ENCODE measurements around the gene APOD.
"Not testable (repeated sequence)": the region's sequence is repeated elsewhere in the genome, so short reads cannot be mapped to it uniquely, and the experiment has no call there.

APOD gene

DNA sequence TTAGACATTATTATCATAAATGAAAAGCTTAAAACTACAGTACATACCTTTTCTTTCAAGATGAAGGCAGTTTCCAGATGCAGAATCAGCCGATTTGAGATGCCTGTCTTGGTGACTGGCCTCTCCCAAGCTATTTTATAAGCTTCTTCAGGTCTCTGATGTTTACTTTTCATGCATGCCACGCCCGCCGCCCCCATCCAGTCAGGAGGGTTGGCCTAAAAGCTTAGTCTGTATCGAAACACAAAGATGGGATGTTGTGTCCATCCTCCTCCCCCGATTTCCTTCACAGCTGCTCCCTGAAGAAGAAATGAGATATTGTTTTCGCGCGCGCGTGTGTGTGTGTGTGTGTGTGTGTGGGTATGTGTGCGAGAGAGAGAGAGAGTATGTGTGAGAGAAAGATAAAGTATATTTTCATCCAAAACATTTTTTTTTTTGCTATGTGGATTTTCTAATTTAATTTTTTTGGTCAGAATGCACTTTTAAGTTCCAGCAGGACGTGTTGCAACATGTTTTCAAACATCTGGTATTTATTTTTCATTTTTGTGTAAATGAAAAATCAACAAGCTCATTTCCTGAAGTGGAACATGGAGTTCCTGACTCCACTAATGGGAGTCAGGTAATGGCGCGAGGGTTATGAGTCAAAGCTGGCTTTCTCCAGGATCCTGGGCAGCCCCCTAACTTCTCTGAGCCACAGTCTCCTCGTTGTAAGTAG is at the start of gene APOD:
TSS of gene APOD (minus strand) at position 110 of the 712 bp plus-strand sequence. CDS start 4,479 bp downstream, outside the sequence.
- DNase-seq (ENCODE audit: low spot score): no peak

DNA sequence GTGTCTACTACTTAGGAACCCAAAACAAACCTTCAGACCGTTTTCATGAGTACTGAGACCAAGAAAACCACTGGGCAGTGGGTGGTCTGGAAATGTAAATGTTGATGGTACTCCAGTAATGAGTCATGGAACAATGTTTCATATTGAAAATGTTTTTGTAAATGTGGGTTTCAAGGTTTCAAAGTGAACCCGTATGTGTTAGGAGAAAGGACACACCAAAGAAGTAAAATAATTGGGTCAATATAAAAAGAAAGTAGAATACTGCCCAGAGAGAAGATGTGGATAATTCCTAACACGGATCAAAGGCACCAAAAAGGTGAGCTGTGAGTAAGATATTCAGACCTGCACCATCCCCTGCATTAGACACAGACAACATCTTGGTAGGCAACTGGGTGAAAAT is 49.6 kb upstream of the APOD start:
- DNase-seq (ENCODE audit: low spot score): peak; percentile 74

DNA sequence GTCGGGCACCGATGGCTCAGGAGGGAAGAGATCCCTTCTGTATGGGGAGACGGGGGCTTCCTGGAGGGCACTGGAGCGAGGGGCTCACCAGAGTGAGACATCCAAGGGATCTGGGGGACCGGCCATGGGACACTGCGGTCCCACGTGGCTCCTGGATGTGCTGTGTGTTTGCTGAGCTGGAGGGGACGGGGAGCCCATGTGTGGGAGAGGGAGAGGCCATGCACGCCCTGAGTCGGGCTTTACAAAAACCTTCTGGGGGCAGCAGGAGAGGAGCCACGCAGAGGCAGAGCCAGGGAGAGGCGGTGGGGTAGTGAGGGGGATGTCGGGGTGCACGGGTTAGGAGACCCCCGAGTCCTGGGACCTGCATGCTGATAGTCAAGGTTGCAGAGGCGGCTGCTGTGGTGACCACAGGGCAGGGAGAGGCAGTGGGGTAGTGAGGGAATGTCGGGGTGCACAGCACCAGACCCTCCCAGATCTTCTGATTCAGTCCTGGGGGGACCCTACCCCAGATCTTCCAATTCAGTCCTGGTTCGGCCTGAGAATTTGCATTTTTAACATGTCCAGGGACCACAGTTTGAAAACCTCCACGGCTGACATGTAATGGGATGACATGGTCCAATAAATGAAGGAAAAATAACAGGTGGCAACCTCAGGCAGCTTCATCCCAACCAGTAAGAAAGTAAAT is 48.9 kb upstream of the APOD start:
- not testable (repeated sequence) for DNase-seq (ENCODE audit: low spot score)

DNA sequence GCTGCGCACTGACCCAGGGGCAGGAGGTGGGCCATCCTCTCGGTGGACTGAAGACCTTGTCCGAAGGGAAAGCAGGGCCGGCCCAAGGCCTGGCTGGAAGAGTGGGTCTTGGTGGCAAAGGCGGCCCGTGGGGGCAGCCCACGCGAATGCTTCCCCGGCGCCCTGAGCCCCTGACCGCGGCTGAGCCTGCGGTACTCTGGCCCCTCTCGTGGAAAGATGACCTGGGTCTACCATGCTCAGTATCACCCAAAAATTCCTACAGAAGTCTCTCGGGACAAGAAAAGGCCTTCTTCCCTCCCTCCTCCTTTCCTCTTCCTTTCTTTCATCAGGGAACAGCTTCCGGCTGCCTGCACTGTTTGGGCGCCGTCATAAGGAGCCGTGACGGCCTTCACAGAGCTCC is 48.3 kb upstream of the APOD start:
- not testable (repeated sequence) for DNase-seq (ENCODE audit: low spot score)

DNA sequence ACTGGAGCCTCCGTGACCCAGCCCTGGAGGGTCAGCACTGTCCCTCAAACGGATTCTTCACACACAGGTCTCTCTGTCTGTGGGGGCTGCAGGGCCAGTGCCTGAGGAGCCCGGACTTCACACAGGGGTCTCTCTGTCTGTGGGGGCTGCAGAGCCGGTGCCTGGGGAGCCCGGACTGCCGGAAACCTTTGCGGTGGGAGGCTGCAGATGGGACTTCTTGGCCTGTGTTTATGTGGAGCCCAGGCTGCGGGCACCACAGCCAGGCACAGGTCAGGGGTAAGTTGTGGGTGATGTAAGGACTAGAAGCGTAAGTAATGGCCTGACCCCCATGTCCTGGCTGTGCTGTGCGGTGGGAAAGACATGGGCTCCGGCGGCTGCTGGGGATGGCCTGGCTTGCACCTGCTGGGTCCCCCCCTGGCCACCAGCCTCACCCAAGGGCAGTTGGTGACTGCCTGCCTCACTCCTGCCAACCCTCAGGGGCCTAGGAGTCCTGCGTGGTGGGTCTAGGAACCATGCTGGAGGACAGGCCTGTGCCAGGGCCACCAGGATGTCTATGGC is 47.3 kb upstream of the APOD start:
- not testable (repeated sequence) for DNase-seq (ENCODE audit: low spot score)

DNA sequence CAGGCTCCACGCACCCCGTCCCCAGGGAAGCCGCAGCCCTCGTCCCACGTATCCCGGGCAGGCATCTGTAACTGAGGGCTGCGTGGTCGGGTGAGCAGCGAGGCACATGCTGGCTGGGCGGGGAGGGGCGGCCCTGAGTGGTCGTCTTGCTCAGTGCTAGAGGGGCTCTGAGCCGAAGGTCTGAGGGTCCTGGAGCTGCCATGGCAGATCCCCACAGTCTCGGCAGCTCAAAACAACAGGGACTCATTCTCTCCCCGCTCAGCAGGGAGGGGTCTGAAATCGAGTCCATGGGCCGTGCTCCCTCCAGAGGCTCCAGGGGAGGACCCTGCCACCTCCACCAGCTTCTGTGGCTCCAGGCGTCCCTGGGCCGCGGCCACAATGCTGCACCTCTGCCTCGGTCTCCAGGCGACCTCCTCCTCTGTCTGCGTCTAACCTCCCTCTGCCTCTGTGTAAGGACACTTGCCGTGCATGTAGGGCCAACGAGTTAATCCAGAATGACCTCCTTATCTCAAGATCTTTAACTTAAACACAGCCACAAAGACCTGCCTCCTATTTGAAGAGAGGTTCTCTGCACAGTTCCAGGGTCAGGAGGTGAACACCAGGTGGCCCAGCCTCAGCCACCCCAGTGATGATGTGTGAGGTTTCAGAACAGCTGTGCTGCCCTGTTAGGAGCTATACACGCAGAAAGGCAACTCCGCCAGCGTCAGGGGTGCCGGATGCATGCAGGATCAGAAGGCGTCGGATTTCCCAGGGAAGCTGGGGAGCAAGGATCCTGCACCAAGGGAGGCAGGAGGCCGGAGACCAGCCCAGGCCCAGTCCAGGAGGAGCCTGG is 46.6 kb upstream of the APOD start:
- not testable (repeated sequence) for DNase-seq (ENCODE audit: low spot score)

DNA sequence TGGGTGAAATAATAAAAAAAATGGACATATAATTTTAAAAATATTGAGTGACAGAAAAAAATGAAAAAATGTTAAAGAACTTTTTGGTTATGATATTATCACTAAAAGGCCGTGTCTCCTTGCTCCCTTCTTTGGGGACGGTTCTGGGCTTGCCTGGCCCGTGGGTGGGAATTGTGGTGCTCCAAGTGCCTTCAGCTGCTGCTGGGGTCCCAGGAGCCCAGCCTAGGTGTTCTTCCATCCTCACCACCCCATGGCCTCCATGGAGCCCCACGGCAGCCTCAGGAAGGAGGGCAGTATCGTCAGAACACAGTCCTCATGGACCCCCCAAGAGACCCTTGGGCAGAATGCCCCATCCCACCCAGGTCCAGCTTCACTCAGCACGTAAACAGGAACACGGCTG is 45.9 kb upstream of the APOD start:
- DNase-seq (ENCODE audit: low spot score): not testable (repeated sequence)

DNA sequence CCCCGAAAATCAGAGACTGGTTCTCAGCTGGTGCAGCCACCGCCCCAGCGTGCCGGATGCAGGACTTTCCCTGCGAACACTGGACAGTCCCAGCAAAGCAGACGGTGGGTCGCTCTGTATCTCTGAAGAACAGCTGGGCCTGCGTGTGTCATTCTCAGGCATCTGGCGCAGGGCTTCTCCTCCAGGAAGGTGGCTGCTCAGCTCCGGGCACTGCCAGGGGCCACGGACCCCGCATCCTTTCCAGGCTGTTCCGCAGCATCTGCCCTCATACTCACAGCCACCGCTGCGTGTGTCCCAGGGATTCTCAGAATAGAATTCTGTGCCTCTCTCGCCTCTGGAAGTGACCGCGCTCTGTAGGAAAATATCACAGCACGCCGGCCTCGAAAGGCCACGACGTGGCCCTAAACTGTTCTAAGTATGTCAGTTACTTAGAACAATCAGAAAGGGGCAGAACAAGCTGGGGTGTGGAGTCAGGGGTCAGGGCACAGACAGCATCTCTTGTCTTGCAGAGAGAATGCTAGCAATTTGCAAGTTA is 44.7 kb upstream of the APOD start:
- not testable (repeated sequence) for DNase-seq (ENCODE audit: low spot score)

DNA sequence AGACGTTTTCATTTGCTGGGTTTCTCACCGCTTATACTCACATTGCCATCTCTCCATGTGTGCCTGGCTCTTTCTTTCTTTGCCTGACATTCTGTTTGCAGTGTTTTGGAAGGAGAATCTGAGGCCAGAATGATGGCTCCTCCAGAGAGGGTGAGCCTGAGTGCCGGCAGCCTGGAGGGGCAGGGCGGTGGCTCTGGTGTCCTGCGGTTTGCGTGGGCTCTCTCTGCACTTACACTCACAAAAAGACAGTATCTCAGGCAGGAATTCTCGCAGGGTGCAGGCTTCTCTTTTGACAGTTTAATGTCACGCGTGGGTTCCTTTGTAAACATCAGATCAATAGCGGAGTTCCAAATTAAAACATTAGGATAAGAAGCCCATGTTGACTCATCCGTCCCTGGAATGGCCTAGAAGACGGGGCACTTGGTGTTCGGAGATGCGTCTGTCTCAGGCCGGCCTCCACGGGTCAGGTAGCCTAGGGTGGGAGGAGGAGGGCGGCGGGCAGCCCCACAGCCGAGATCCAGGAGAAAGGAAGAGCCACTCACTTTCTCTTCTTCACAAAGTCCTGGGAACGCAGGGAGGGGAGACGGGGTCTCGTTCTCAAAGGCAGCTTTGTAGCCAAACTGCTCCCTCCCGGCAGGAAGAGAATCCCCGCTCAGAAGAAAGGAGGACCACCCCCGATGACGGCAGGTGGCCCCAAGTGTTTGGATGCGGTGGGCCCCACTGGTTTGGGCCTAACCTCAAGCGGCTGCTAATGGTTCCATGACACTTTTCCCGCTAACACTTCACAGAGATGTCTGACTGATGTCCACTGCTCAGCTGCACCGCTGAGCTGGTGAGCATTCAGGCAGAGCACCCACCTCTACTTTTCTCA is 44.0 kb upstream of the APOD start:
- not testable (repeated sequence) for DNase-seq (ENCODE audit: low spot score)

DNA sequence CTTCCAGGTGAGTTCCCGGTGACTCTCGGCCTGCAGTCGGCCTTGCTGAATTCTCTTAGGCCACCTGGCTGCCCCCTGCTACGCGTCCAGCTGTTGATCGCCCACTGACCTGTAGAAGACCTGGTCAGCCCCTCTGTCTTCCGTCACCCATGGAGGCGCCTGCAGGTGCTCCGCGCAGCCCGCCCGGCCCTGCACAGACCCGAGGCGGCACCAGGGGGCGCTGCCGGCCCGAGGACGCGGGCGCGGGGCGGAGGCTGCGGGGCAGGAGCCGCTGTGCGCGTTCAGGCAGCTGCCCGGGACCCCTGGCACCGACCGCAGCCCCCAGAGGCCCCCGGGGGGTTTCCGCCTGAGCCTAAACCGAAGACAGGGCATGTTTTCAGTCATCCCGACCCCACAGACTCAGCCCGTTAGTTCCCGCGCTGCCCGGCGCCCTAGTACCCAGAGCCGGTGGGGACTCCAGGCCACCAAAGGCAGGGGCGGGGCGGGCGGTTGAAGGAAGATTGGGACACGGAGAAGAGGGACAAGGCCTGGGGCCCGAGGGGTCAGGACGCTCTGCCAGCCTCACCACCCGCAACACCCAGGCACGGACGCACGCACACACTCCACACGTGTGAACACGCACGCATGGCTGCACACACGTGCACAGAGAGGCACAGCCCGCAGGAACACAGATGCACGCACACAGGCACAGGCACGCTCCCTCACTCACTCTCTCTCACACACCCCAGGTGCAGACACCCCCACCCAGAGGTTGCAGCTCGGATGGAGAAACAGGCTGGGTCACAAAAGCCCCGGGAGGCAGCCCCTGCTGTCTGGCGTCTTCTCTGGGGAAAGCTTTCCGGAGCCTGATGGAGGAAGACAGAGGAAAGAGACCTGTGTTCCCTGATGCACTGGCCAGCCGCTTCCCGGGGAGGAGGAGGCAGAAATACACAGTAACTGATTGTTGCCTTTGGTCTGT is 41.1 kb upstream of the APOD start:
- not testable (repeated sequence) for DNase-seq (ENCODE audit: low spot score)

DNA sequence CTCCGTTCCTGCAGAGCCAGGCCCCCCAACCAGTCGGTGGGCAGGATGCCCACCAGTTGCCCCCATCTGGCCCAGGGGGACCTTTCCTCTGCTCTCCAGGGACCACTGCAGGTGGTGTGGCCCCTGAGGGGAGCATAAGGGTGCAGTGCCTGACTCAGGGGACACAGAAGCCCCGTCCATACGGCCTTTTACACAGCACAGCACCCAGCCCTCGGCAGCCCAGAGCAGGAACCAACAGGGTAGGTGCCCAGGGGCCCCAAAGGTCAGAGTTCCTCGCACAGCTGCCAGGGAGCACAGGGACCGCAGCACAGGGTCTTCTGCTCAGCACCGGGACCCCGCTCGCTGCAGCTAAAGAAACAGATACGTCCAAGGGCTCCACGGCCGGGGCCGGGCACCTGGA is 40.4 kb upstream of the APOD start:
- DNase-seq (ENCODE audit: low spot score): not testable (repeated sequence)

DNA sequence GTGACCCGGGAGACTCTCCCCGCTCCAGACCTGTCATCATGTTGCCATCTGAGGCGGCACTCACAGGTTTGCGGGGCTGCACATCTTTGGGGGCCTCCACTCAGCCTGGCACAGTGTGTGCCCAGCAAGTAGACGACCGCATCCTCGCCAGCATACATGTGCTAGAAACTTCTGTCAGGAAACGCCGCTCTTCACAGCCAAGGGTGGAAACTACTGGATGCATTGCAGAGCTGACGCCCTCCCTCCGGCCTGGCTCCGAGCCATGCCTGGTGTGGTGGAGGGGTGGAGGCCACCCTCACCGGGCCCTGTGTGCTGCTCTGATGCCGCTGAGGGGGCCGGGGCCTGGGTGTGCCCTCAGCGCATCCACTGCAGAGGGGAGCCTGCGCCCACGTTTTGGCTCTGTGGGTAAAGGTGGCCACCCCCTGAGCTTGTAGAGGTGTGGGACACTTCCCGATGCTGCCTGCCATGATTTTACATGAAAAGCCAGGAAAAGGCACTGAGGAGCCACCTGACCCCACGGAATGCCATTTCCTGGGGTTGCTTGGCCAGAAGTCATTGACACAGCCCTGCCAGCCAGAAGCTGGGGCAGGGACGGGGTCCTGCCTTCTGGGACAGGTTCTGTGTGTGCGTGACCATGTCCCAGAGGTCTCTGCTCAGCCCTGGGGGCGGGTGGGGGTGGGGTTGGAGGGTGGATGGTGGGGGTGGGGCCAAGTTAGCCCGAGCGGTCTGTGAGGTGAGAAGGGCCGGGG is 39.7 kb upstream of the APOD start:
- not testable (repeated sequence) for DNase-seq (ENCODE audit: low spot score)

DNA sequence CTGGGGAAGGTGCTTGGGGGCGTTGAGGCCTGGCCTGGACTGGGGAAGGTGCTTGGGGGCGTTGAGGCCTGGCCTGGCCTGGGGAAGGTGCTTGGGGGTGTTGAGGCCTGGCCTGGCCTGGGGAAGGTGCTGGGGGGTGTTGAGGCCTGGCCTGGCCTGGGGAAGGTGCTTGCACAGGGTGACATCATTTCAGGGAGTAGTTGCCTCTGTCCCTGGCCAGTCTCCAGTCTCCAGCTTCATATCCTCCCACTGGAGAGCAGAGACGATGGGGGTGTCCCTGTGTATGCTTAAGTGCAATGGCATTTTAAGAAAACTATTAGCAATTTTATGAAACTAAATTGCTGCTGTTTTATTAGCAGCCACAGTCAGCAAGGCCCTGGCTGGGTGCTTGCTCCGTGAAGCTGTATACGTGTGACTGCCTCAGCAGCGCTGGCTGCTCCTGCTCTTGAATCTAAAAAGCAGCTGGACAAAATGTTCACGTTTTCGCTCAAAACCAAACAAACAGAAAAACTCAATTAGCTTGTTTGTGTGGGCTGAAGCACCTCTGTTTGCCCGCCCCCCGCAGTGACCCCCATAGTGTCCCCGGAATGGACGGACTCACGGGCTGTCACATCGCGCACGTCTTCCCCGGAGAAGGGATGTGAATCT is 38.9 kb upstream of the APOD start:
- not testable (repeated sequence) for DNase-seq (ENCODE audit: low spot score)

DNA sequence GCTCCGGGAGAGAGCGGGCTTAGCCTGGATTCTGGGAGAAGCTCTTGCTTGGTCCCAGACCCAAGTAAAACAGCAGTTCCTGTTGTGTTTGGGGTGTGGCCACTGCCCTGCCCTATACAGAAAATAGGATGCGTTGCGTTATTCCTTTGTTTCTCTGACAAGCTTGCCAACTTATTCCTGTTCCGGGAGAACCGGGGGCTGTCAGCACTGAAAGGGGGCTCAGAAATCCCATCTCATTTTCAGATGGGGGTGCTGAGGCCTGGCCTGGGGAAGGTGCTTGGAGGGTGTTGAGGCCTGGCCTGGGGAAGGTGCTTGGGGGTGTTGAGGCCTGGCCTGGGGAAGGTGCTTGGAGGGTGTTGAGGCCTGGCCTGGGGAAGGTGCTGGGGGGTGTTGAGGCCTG is 38.3 kb upstream of the APOD start:
- DNase-seq (ENCODE audit: low spot score): not testable (repeated sequence)

DNA sequence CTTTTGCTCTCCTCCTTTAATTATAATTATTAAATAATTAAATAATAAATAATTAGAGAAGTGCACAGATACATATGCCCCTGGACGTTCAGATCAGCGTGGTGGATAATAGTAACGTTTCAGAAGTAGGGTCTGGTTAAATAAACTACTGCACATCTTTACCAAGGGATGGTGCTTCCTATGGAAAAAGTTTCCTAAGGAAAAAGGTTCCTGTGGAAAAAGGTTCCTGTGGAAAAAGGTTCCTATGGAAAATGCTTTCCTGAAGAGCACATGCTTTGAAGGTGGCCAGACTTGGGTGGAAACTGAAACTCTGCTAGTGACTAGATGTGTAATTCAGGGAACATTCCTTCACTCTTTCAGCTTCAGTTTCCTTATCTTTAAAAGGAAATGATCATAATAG is 37.4 kb upstream of the APOD start:
- not testable (repeated sequence) for DNase-seq (ENCODE audit: low spot score)

DNA sequence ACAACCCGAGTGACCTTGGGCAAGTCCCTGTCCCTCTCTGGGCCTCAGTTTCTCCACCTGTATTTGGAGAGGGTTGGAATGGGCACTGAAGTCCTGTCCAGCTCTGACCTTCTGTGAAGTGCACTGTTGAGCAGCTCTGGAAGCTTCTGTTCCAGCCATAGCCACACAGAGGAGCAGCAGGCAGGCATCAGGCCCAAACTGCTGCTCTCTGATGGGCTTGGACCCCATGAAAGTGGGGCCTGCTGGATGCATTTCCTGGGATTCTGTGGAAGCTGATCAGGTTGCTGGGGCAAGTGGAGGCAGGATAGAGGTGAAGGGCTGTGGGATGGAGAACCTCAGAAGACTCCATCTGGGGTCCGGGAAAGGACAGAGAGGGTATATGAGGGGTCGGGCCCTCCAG is 36.7 kb upstream of the APOD start:
- DNase-seq (ENCODE audit: low spot score): not testable (repeated sequence)

DNA sequence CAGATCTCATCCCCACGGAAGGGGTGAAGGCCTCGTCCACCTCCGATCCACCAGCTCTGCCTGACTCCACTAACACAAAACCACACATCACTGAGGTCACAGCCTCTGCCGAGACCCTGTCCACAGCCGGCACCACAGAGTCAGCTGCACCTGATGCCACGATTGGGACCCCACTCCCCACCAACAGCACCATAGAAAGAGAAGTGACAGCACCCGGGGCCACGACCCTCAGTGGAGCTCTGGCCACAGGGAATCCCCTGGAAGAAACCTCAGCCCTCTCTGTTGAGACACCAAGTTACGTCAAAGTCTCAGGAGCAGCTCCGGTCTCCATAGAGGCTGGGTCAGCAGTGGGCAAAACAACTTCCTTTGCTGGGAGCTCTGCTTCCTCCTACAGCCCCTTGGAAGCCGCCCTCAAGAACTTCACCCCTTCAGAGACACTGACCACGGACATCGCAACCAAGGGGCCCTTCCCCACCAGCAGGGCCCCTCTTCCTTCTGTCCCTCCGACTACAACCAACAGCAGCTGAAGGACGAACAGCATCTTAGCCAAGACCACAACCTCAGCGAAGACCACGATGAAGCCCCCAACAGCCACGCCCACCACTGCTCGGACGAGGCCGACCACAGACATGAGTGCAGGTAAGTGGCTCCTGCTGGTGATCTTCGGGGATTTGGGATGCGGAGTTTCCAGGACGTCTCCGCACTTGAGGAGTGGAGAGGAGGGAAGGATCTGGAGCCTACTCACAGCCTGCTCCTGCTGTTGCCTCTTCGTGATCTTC is 36.0 kb upstream of the APOD start:
- DNase-seq (ENCODE audit: low spot score): not testable (repeated sequence)

Data from activated CD4-positive, alpha-beta T cell treated with anti-CD3 and anti-CD28 coated beads, Interleukin-2, Interleukin-4, amounts not matched to agents 100 ng/mL and 50 ng/mL, durations not matched to agents 16 hours and 8 hours (primary cell).